Choroid plexus epithelial cell (primary cell): Measurements from ENCODE around the gene RAET1L.

Experiments
- DNase-seq: peaks from one replicate; pipeline ENCODE4 v3.0.0-alpha.2; 2010; ENCODE audit warnings: low read depth
- H3K4me3 ChIP-seq: 2 replicates; pipeline ENCODE4 v1.5.1; 2011; ENCODE audit warnings: low read depth, mild to moderate bottlenecking, control low read depth, low read length, moderate library complexity
- CTCF ChIP-seq: conservative IDR thresholded peaks from 2 replicates; pipeline ENCODE4 v1.5.1; 2011; ENCODE audit warnings: low read depth, mild to moderate bottlenecking, control low read depth, inconsistent platforms, low read length, moderate library complexity

The RAET1L gene

GRCh38 chr6:150057501-150057951 lies 32.2 kb upstream of the RAET1L start:
- no peak overlapping the region for H3K4me3 ChIP-seq
- TF ChIP-seq CTCF = no peak
- DNase-seq = no peak

DNA sequence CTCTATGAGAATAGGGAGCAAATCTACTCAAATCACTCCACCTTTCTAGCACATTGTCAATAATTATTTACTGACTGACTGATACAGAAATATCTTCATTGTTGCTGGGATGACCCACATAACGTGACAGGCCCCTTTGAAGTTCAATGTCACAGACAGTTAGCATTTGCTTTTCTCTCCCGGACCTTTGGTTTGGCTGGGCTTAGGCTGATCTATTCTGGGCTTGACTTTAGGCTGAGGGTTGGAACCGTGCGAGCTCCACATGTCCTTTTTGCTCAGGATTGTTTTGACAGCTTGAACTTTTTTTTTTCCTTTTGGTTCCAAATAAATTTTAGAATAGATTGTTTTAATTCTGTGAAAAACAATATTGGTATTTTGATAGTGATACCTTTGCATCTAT lies 31.6 kb upstream of the RAET1L start:
- no peak for DNase-seq
- no peak overlapping the region for H3K4me3 ChIP-seq
- no peak for TF ChIP-seq CTCF

DNA sequence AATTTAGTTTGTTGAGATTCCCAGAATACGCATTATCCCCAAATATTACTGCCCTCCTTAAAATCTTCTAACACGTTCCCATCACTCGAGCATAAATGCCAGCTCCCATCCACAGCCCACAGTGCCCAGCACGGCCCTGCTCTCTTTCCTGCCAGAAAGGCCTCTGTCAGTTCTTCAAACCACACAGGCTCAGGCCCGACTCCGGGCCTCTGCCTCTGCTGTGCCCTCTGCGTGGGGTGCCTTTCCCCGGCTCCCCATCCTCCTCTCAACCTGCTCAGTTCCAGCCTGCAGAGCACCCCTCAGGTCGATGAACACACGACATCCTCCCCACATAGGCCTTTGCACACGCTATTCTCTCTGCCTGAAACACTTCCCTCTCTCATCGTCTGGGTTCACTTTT lies 30.8 kb upstream of the RAET1L start:
- H3K4me3 ChIP-seq = no peak overlapping the region
- TF ChIP-seq CTCF = no peak
- DNase-seq = no peak

GRCh38 chr6:150055131-150055530 lies 29.8 kb upstream of the RAET1L start:
- no peak for DNase-seq

DNA sequence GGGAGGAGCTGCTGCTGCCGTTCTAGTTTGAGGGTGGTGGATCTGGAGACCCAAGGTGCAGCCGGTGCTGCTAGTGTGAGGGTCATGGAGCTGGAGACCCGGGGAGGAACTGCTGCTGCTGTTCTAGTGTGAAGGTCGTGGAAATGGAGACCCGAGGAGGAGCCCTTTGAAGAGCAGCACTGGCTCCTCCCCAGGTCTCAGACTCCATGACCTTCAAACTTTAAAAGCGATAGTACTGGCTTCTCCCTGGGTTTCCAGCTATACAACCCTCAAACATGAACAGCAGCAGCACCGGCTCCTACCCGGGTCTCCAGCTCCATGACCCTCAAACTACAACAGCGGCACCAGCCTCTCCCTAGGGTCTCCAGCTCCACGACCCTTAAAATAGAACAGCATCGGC lies 28.1 kb upstream of the RAET1L start:
- H3K4me3 ChIP-seq = no peak overlapping the region
- no peak for DNase-seq
- no peak for TF ChIP-seq CTCF

More at GRCh38 chr6:150055131-150055530, 29.8 kb upstream of the RAET1L start:
- TF ChIP-seq CTCF = no peak
- H3K4me3 ChIP-seq = no peak overlapping the region

DNA sequence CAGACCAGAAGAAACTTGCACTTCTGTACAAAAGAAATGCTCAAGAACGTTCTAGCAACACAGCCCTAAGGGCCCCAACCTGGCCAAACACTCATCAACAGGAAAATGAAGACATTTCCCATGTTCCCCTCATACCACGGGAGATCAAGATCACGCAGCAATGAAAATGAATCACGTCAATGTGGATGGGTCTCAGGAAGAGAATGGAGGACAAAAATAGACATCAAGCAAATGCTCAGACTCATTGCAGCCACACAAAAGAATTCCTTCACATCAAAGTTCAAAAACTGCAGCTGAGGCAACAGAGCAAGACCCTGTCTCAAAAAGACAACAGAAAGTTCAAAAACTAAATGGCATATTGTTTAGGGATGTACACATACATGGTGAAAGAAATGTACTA lies 25.5 kb upstream of the RAET1L start:
- no peak for TF ChIP-seq CTCF
- no peak for DNase-seq
- H3K4me3 ChIP-seq = no peak overlapping the region

GRCh38 chr6:150048099-150048498 lies 22.8 kb upstream of the RAET1L start:
- H3K4me3 ChIP-seq = no peak overlapping the region
- no peak for DNase-seq
- TF ChIP-seq CTCF = no peak
